ENCODE measurements around the gene LRRC30. TPM values are rescaled to one million over a fixed set of nuclear protein-coding genes. Genes with fewer than 3 reads are reported as not detected.

Gene LRRC30
- total RNA-seq, 1 donor from 2014 or later = not detected

DNA sequence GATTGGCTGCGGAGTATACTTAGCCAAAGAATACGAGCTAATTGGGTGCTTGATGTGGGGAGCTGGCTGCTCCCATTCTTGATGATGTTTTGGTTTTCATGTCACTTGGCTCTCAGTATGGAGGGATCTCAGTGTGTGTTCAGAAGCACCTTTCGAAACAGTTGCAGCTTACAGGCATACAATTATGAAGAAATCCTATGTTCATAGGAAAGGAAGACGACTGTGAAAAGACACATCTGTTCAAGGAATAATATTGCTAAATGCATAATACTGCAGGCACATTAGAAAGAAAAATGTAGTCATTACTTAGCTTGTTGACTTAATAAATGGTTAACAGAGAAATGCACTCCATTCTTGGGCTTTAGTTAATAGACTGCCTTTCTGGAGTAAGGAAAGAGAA, 4.1 kb downstream of the LRRC30 start:
- peaks cover 14% of the 10 kb centered on the region for H3K4me1 Mint-ChIP-seq
- Histone ChIP-seq H3K36me3 (no peaks in the 10 kb centered on the region), H3K9me3 (ENCODE audit: low read depth) (no peaks in the 10 kb centered on the region), H3K4me3 (no peak overlapping the region), H3K27ac (no peak overlapping the region), H3K9ac (no peak overlapping the region), H3F3A (ENCODE audit: low read depth) (no peaks in the 10 kb centered on the region), H3K27me3 (no peaks in the 10 kb centered on the region), H4K20me1 (ENCODE audit: low read depth) (no peaks in the 10 kb centered on the region), H3K4me2 (no peak overlapping the region), H3K79me2 (ENCODE audit: low read depth) (no peaks in the 10 kb centered on the region), H2AFZ (replicated peaks) (no peak overlapping the region), H3K4me1 (peaks cover 8% of the 10 kb centered on the region)
- TF ChIP-seq EZH2phosphoT487 (IDR thresholded peaks at IDR 0.05) (no peak), EZH2 (IDR thresholded peaks at IDR 0.05) (no peak)
- TF ChIP-seq, protein P1, sequence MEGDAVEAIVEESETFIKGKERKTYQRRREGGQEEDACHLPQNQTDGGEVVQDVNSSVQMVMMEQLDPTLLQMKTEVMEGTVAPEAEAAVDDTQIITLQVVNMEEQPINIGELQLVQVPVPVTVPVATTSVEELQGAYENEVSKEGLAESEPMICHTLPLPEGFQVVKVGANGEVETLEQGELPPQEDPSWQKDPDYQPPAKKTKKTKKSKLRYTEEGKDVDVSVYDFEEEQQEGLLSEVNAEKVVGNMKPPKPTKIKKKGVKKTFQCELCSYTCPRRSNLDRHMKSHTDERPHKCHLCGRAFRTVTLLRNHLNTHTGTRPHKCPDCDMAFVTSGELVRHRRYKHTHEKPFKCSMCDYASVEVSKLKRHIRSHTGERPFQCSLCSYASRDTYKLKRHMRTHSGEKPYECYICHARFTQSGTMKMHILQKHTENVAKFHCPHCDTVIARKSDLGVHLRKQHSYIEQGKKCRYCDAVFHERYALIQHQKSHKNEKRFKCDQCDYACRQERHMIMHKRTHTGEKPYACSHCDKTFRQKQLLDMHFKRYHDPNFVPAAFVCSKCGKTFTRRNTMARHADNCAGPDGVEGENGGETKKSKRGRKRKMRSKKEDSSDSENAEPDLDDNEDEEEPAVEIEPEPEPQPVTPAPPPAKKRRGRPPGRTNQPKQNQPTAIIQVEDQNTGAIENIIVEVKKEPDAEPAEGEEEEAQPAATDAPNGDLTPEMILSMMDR (IDR thresholded peaks at IDR 0.05) = no peak
- no peak overlapping the region for H3K27ac Mint-ChIP-seq
- no peaks in the 10 kb centered on the region for H3K9me3 Mint-ChIP-seq
- no peak for DNase-seq (ENCODE audit: low spot score)
- H3K27me3 Mint-ChIP-seq (ENCODE audit: insufficient read depth, low read depth) = peaks cover 5% of the 10 kb centered on the region
- no peak overlapping the region for H3K4me3 Mint-ChIP-seq
- no peaks in the 10 kb centered on the region for H3K36me3 Mint-ChIP-seq

DNA sequence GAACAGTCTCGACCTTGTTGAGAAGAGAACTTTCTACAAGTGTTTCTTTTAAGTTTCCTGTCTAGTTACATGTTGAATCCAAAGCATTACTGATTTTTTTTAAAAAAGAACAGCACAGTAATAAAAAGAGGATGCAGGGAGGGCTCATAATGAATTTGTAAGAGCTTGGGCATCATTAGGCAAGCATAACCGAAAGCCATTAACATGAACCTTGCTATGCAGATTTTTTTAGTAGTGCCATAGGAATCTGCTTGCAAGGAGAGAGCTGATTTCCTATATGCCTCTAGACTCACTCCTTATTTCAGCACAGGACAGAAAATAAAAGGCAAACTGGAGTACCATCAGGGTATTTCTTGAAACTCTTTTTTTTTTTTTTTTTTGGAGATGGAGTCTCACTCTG, 5.2 kb downstream of the LRRC30 start:
- Histone ChIP-seq H3K36me3 (no peaks in the 10 kb centered on the region), H3K9ac (no peak overlapping the region), H3F3A (ENCODE audit: low read depth) (no peaks in the 10 kb centered on the region), H3K9me3 (ENCODE audit: low read depth) (no peaks in the 10 kb centered on the region), H3K27ac (no peak overlapping the region), H3K4me3 (no peak overlapping the region), H3K4me1 (peaks cover 8% of the 10 kb centered on the region), H4K20me1 (ENCODE audit: low read depth) (no peaks in the 10 kb centered on the region), H3K4me2 (no peak overlapping the region), H3K27me3 (no peaks in the 10 kb centered on the region), H2AFZ (replicated peaks) (no peak overlapping the region), H3K79me2 (ENCODE audit: low read depth) (no peaks in the 10 kb centered on the region)
- H3K4me1 Mint-ChIP-seq = peaks cover 14% of the 10 kb centered on the region
- H3K27me3 Mint-ChIP-seq (ENCODE audit: insufficient read depth, low read depth) = peaks cover 5% of the 10 kb centered on the region
- no peak overlapping the region for H3K4me3 Mint-ChIP-seq
- TF ChIP-seq EZH2phosphoT487 (IDR thresholded peaks at IDR 0.05) = no peak
- no peak for TF ChIP-seq EZH2 (IDR thresholded peaks at IDR 0.05)
- TF ChIP-seq, protein P1 (IDR thresholded peaks at IDR 0.05) = no peak
- no peak overlapping the region for H3K27ac Mint-ChIP-seq
- H3K9me3 Mint-ChIP-seq = peaks cover 3% of the 10 kb centered on the region
- DNase-seq (ENCODE audit: low spot score) = no peak
- no peaks in the 10 kb centered on the region for H3K36me3 Mint-ChIP-seq

DNA sequence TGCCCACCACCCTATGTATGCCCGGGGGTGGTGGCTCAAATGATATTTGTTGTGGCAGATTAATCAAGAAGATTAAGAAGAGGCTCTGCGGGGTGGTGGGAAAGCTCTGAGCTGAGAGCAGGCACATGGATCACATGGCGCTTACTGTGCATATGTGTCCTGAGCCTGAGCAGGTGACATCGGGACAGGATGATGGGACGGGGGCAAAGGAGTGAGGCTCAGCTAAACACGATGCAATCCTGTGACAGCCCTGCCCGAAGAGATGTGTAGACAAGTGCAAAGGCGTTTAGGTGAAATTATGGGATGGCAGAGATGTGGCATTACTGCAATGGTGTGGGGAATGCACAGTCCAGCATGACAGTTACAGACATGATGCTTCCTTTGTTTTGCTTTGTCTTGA, 6.0 kb downstream of the LRRC30 start:
- Histone ChIP-seq H3K4me3 (no peak overlapping the region), H2AFZ (replicated peaks) (no peak overlapping the region), H3K27me3 (no peaks in the 10 kb centered on the region), H3K4me2 (no peak overlapping the region), H3F3A (ENCODE audit: low read depth) (no peaks in the 10 kb centered on the region), H4K20me1 (ENCODE audit: low read depth) (no peaks in the 10 kb centered on the region), H3K9ac (no peak overlapping the region), H3K36me3 (no peaks in the 10 kb centered on the region), H3K4me1 (peaks cover 8% of the 10 kb centered on the region), H3K9me3 (ENCODE audit: low read depth) (no peaks in the 10 kb centered on the region), H3K79me2 (ENCODE audit: low read depth) (no peaks in the 10 kb centered on the region), H3K27ac (no peak overlapping the region)
- peaks cover 5% of the 10 kb centered on the region for H3K9me3 Mint-ChIP-seq
- no peak for DNase-seq (ENCODE audit: low spot score)
- no peak for TF ChIP-seq EZH2 (IDR thresholded peaks at IDR 0.05)
- no peak for TF ChIP-seq EZH2phosphoT487 (IDR thresholded peaks at IDR 0.05)
- peaks cover 2% of the 10 kb centered on the region for H3K27me3 Mint-ChIP-seq (ENCODE audit: insufficient read depth, low read depth)
- peak overlapping the region; percentile 44 for H3K27ac Mint-ChIP-seq
- H3K4me1 Mint-ChIP-seq = peaks cover 14% of the 10 kb centered on the region
- no peak overlapping the region for H3K4me3 Mint-ChIP-seq
- no peaks in the 10 kb centered on the region for H3K36me3 Mint-ChIP-seq

DNA sequence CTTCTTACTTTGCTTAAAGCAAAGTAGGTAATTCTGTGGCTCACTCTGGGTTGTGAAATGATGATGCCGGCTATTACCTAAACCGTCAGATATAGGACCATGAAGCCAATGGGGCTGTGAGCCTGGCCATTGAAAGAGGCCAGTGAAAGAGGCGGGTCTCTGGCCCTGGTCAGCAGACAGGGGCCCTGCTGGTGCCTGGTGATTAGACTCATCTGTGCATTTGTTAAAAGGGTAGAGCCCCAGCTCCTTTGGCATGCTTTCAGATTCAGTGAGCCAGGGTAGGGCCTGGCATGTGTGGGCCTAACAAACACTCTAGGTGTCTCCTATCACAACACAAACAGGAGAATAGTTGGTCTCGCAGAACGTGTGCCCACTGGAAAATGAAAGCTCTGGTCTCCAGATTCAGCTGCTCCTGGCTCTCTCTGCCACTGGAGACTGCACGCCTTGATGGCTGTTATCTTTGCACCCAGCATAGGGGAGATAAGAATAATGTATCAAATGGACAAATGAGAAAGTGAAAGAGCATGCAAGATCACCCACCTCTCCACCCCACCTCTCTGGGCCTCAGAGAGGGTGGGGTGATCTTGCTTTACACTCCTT, 6.9 kb downstream of the LRRC30 start:
- peak overlapping the region; percentile 2 for H3K27ac Mint-ChIP-seq
- no peak overlapping the region for H3K4me3 Mint-ChIP-seq
- Histone ChIP-seq H3K27ac (no peak overlapping the region), H3K27me3 (no peaks in the 10 kb centered on the region), H3K4me2 (no peak overlapping the region), H2AFZ (replicated peaks) (peak overlapping the region; percentile 73), H3K9me3 (ENCODE audit: low read depth) (no peaks in the 10 kb centered on the region), H4K20me1 (ENCODE audit: low read depth) (no peaks in the 10 kb centered on the region), H3K4me3 (no peak overlapping the region), H3F3A (ENCODE audit: low read depth) (no peaks in the 10 kb centered on the region), H3K9ac (no peak overlapping the region), H3K36me3 (no peaks in the 10 kb centered on the region), H3K79me2 (ENCODE audit: low read depth) (no peaks in the 10 kb centered on the region), H3K4me1 (peaks cover 8% of the 10 kb centered on the region)
- TF ChIP-seq, protein P1 (IDR thresholded peaks at IDR 0.05) = no peak
- TF ChIP-seq EZH2phosphoT487 (IDR thresholded peaks at IDR 0.05) (no peak), EZH2 (IDR thresholded peaks at IDR 0.05) (no peak)
- no peaks in the 10 kb centered on the region for H3K36me3 Mint-ChIP-seq
- peaks cover 14% of the 10 kb centered on the region for H3K4me1 Mint-ChIP-seq
- H3K9me3 Mint-ChIP-seq = peaks cover 7% of the 10 kb centered on the region
- peaks cover 2% of the 10 kb centered on the region for H3K27me3 Mint-ChIP-seq (ENCODE audit: insufficient read depth, low read depth)
- no peak for DNase-seq (ENCODE audit: low spot score)
